ENCODE data around the gene HNRNPM.
A peak's percentile ranks its signal among the peaks of the same experiment; 100 is the strongest.
"Not testable (repeated sequence)": the region's sequence is repeated elsewhere in the genome, so short reads cannot be mapped to it uniquely, and the experiment has no call there.

The HNRNPM gene

GRCh38 chr19:8444677-8445487 is at the start of gene HNRNPM:
TSS of gene HNRNPM (plus strand) at chr19:8444975. CDS start at chr19:8444999, 24 bp downstream.
- DNase-seq (ENCODE audit: low read depth) = peak; percentile 100

- no peak for DNase-seq (ENCODE audit: low read depth)
Measured at GRCh38 chr19:8395621-8396082, 49.1 kb upstream of the HNRNPM start.

- DNase-seq (ENCODE audit: low read depth) = no peak
Measured at GRCh38 chr19:8396185-8396562, 48.6 kb upstream of the HNRNPM start.

- DNase-seq (ENCODE audit: low read depth) = peak; percentile 48
Measured at GRCh38 chr19:8396563-8397203, 48.1 kb upstream of the HNRNPM start.

- no peak for DNase-seq (ENCODE audit: low read depth)
Measured at GRCh38 chr19:8397271-8397670, 47.5 kb upstream of the HNRNPM start.

GRCh38 chr19:8397746-8398310 is 46.9 kb upstream of the HNRNPM start:
- no peak for DNase-seq (ENCODE audit: low read depth)

- no peak for DNase-seq (ENCODE audit: low read depth)
Measured at GRCh38 chr19:8398311-8398771, 46.4 kb upstream of the HNRNPM start.

- DNase-seq (ENCODE audit: low read depth) = no peak
Measured at GRCh38 chr19:8399681-8400188, 45.0 kb upstream of the HNRNPM start.

GRCh38 chr19:8401981-8402411 is 42.8 kb upstream of the HNRNPM start:
- DNase-seq (ENCODE audit: low read depth) = no peak

- DNase-seq (ENCODE audit: low read depth) = no peak
Measured at GRCh38 chr19:8403098-8403819, 41.5 kb upstream of the HNRNPM start.

- DNase-seq (ENCODE audit: low read depth) = no peak
Measured at GRCh38 chr19:8403820-8404109, 41.0 kb upstream of the HNRNPM start.

GRCh38 chr19:8404391-8405151 is 40.2 kb upstream of the HNRNPM start:
- DNase-seq (ENCODE audit: low read depth) = no peak

- DNase-seq (ENCODE audit: low read depth) = not testable (repeated sequence)
Measured at GRCh38 chr19:8410718-8411117, 34.1 kb upstream of the HNRNPM start.

GRCh38 chr19:8412783-8413628 is 31.8 kb upstream of the HNRNPM start, which contains the start of gene MARCHF2:
TSS of gene MARCHF2 (plus strand) at chr19:8413305. CDS start at chr19:8421841, 8,536 bp downstream.
- DNase-seq (ENCODE audit: low read depth) = peak; percentile 87

- no peak for DNase-seq (ENCODE audit: low read depth)
Measured at GRCh38 chr19:8413629-8413995, 31.2 kb upstream of the HNRNPM start.

GRCh38 chr19:8416796-8417195 is 28.0 kb upstream of the HNRNPM start:
- no peak for DNase-seq (ENCODE audit: low read depth)

- DNase-seq (ENCODE audit: low read depth) = no peak
Measured at GRCh38 chr19:8421484-8422461, 23.0 kb upstream of the HNRNPM start.

GRCh38 chr19:8423817-8424223 is 21.0 kb upstream of the HNRNPM start:
- DNase-seq (ENCODE audit: low read depth) = no peak

GRCh38 chr19:8425331-8425730 is 19.4 kb upstream of the HNRNPM start:
- not testable (repeated sequence) for DNase-seq (ENCODE audit: low read depth)
